OCI-LY7 (cell line): Measurements from ENCODE around the gene IMMP2L. TPM values are rescaled to one million over a fixed set of nuclear protein-coding genes. Genes with fewer than 3 reads are reported as not detected.
A peak's percentile ranks its signal among the peaks of the same experiment; 100 is the strongest.

Source experiments
- BruUV-seq: library from RNA; stranded (reverse); fragments of 400-500 nt; replicated peaks from 2 replicates; lab custom pipeline; 2021; lab: Mats Ljungman, UMichigan
- CTCF ChIA-PET: fragments of 300-600 bp; sonication (Branson Sonifier 250); formaldehyde crosslinking; loops from one replicate; lab custom pipeline; 2022; ENCODE audit warnings: antibody characterized with exemption; ENCODE audit not compliant: unreplicated experiment; lab: Charles Lee
- POLR2A ChIA-PET: fragments of 300-600 bp; sonication (Branson Sonifier 250); formaldehyde crosslinking; loops from one replicate; lab custom pipeline; 2022; ENCODE audit warnings: antibody characterized with exemption; lab: Charles Lee
- DNase-seq: peaks from one replicate; pipeline ENCODE4 v3.0.0-alpha.2; 2015; ENCODE audit warnings: low spot score
- H2AFZ ChIP-seq: fragments of 200-600 bp; sonication (generic), shearing (Covaris generic); 2 replicates; pipeline ENCODE4 v1.6.1; 2014; ENCODE audit warnings: mild to moderate bottlenecking, antibody characterized with exemption, low read length, moderate library complexity
- H3K27ac ChIP-seq: fragments of 200-600 bp; sonication (generic); 2 replicates; pipeline ENCODE4 v1.5.1; 2014; ENCODE audit warnings: mixed run types, low read depth, mild to moderate bottlenecking, moderate library complexity, low read length, inconsistent platforms; ENCODE audit not compliant: poor library complexity, severe bottlenecking
- H3K36me3 ChIP-seq: fragments of 200-600 bp; sonication (generic); 2 replicates; pipeline ENCODE4 v1.6.1; 2014; ENCODE audit warnings: mild to moderate bottlenecking, antibody characterized with exemption, low read length, moderate library complexity, mixed read lengths; ENCODE audit not compliant: insufficient read depth
- H3K4me1 ChIP-seq: fragments of 200-600 bp; sonication (generic); 2 replicates; pipeline ENCODE4 v1.5.1; 2014; ENCODE audit warnings: mild to moderate bottlenecking, low read length; ENCODE audit not compliant: insufficient read depth, poor library complexity, severe bottlenecking
- H3K4me2 ChIP-seq: fragments of 200-600 bp; sonication (generic); 2 replicates; pipeline ENCODE4 v1.6.1; 2014; ENCODE audit warnings: mild to moderate bottlenecking, low read length
- H3K4me3 ChIP-seq: fragments of 200-600 bp; sonication (generic); 2 replicates; pipeline ENCODE4 v1.5.1; 2014; ENCODE audit warnings: mild to moderate bottlenecking, low read depth, low read length; ENCODE audit not compliant: poor library complexity, severe bottlenecking
- H3K79me2 ChIP-seq: fragments of 200-600 bp; sonication (generic); 2 replicates; pipeline ENCODE4 v1.6.1; 2016; ENCODE audit warnings: low read depth, mild to moderate bottlenecking, low read length, moderate library complexity, mixed read lengths; ENCODE audit not compliant: insufficient read depth
- H3K9me2 ChIP-seq: fragments of 200-600 bp; sonication (generic); 2 replicates; pipeline ENCODE4 v1.6.1; 2016; ENCODE audit warnings: mild to moderate bottlenecking, low read length, mixed read lengths; ENCODE audit not compliant: insufficient read depth
- H3K9me3 ChIP-seq: fragments of 200-600 bp; sonication (generic); 2 replicates; pipeline ENCODE4 v1.6.1; 2014; ENCODE audit warnings: mild to moderate bottlenecking, mixed run types, low read length, mixed read lengths
- H4K20me1 ChIP-seq: fragments of 200-600 bp; sonication (generic); 2 replicates; pipeline ENCODE4 v1.6.1; 2014; ENCODE audit warnings: mild to moderate bottlenecking, antibody characterized with exemption, low read length, moderate library complexity, mixed read lengths; ENCODE audit not compliant: insufficient read depth
- EZH2phosphoT487 ChIP-seq: fragments of 200-600 bp; sonication (generic); IDR thresholded peaks from 2 replicates; pipeline ENCODE4 v1.6.1; 2018; ENCODE audit warnings: low read depth, borderline replicate concordance, mild to moderate bottlenecking, mixed run types, antibody characterized with exemption, low read length, moderate library complexity, mixed read lengths
- intact Hi-C: fragments of 100-400 bp; cut with micrococcal nuclease; formaldehyde crosslinking; loops from one replicate; pipeline ENCODE4 v1.10.0; 2022; ENCODE audit not compliant: unreplicated experiment
- total RNA-seq, 2 experiments: library from RNA; depleted of rRNA in 1 of 2; stranded (reverse); fragments of >200 nt in 1 of 2; shearing (Covaris generic) in 1 of 2; gene quantifications; 2 replicates each; pipeline ENCODE4 v1.2.3, GENCODE V29; 2014 to 2022
- TF ChIP-seq, protein P1 (sequence below): fragments of 200-600 bp; sonication (generic); conservative IDR thresholded peaks from 2 replicates; pipeline ENCODE4 v1.5.1; 2014; ENCODE audit warnings: mild to moderate bottlenecking, antibody characterized with exemption, low read length, moderate library complexity, mixed read lengths

IMMP2L gene
- total RNA-seq, 2 experiments from 2014 or later: 8.0 to 25.4 TPM

DNA sequence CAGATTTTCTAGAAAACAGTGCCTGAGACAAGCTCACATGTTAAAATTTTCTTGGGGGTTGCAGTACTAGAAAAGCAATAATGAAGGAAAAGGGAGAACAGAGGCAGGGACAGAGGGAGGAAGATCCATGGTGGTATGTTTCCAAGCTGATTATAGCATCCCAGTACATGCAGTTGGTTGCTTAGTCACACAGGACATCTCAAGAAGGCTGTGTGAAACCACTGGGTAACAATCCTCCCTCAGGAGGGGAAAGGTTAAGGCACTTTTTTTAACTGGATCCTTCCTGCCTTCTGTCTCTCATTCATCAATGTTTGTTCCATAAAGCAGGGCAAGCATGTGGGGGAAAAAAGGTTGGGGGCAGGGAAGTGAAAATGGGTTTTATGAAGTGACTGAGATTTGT is 6.1 kb upstream of the IMMP2L start:
- H3K27ac ChIP-seq: peak overlapping the region; percentile 7
- intact Hi-C loops: loop anchor here (10.0 kb wide), 2 partner anchors 244 to 636 kb away; partner anchors contain the start of genes DOCK4 and ZNF277
- peaks cover 22% of the 10 kb centered on the region; the same call in 1 of the 2 replicates for H3K9me3 ChIP-seq
- H3K4me1 ChIP-seq: peaks cover 14% of the 10 kb centered on the region
- peak overlapping the region; percentile 59 for H3K4me2 ChIP-seq
- no peaks in the 10 kb centered on the region for H3K36me3 ChIP-seq
- peak overlapping the region; percentile 64; the same call in 1 of the 2 replicates for H2AFZ ChIP-seq
- no peaks in the 10 kb centered on the region for H4K20me1 ChIP-seq
- no peaks in the 10 kb centered on the region for H3K79me2 ChIP-seq
- no peak for TF ChIP-seq EZH2phosphoT487
- TF ChIP-seq, protein P1, sequence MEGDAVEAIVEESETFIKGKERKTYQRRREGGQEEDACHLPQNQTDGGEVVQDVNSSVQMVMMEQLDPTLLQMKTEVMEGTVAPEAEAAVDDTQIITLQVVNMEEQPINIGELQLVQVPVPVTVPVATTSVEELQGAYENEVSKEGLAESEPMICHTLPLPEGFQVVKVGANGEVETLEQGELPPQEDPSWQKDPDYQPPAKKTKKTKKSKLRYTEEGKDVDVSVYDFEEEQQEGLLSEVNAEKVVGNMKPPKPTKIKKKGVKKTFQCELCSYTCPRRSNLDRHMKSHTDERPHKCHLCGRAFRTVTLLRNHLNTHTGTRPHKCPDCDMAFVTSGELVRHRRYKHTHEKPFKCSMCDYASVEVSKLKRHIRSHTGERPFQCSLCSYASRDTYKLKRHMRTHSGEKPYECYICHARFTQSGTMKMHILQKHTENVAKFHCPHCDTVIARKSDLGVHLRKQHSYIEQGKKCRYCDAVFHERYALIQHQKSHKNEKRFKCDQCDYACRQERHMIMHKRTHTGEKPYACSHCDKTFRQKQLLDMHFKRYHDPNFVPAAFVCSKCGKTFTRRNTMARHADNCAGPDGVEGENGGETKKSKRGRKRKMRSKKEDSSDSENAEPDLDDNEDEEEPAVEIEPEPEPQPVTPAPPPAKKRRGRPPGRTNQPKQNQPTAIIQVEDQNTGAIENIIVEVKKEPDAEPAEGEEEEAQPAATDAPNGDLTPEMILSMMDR: no peak
- H3K9me2 ChIP-seq: no peaks in the 10 kb centered on the region
- DNase-seq: peak; percentile 4
- no TSS peak for BruUV-seq
- ChIA-PET CTCF (no interaction called here), POLR2A (interaction anchor here (0.8 kb wide), 1 partner anchor 11 kb away, joined by 4 read pairs; no protein-coding TSS in a partner anchor)
- no peak overlapping the region for H3K4me3 ChIP-seq

GRCh38 chr7:111564078-111564477 is 1.8 kb upstream of the IMMP2L start:
- Histone ChIP-seq H4K20me1 (no peaks in the 10 kb centered on the region), H2AFZ (peak overlapping the region; percentile 90; the same call in 1 of the 2 replicates), H3K9me3 (no peaks in the 10 kb centered on the region), H3K36me3 (no peaks in the 10 kb centered on the region), H3K4me3 (no peak overlapping the region), H3K4me2 (no peak overlapping the region), H3K4me1 (peaks cover 36% of the 10 kb centered on the region), H3K79me2 (peaks cover 16% of the 10 kb centered on the region; the same call in 1 of the 2 replicates), H3K27ac (no peak overlapping the region), H3K9me2 (no peaks in the 10 kb centered on the region)
- TF ChIP-seq, protein P1: no peak
- no peak for TF ChIP-seq EZH2phosphoT487
- intact Hi-C loops: loop anchor here (5.0 to 10.0 kb wide), 3 partner anchors 239 to 641 kb away; partner anchors contain the start of genes DOCK4, LRRN3 and ZNF277
- no peak for DNase-seq
- CTCF ChIA-PET: no interaction called here
- BruUV-seq: no TSS peak
- POLR2A ChIA-PET: interaction anchor here (0.6 to 1.2 kb wide), 2 partner anchors 31 to 36 kb away, joined by 4 to 6 read pairs; no protein-coding TSS in a partner anchor

- Histone ChIP-seq H3K79me2 (peaks cover 16% of the 10 kb centered on the region; the same call in 1 of the 2 replicates), H3K9me2 (no peaks in the 10 kb centered on the region), H3K27ac (peak overlapping the region; percentile 51), H4K20me1 (no peaks in the 10 kb centered on the region), H3K4me2 (peak overlapping the region; percentile 98), H3K36me3 (peaks cover 23% of the 10 kb centered on the region), H3K9me3 (no peaks in the 10 kb centered on the region), H3K4me1 (peaks cover 27% of the 10 kb centered on the region), H3K4me3 (peak overlapping the region; percentile 76), H2AFZ (peak overlapping the region; percentile 90; the same call in 1 of the 2 replicates)
- intact Hi-C loops: loop anchor here (5.0 to 10.0 kb wide), 3 partner anchors 237 to 643 kb away; partner anchors contain the start of genes DOCK4, LRRN3 and ZNF277
- ChIA-PET POLR2A (interaction anchor here (2.0 to 4.9 kb wide), 2 partner anchors 30 to 34 kb away, joined by 7 to 29 read pairs; no protein-coding TSS in a partner anchor), CTCF (no interaction called here)
- TF ChIP-seq, protein P1: no peak
- no peak for TF ChIP-seq EZH2phosphoT487
- DNase-seq: no peak
- BruUV-seq: TSS peak; percentile 67
Observed at GRCh38 chr7:111561654-111561903, 713 bp downstream of the IMMP2L start.
